GM12878 (cell line): ENCODE results near the gene MBD2. TPM values are rescaled to one million over a fixed set of nuclear protein-coding genes. Genes with fewer than 3 reads are reported as not detected.

ENCODE experiments used
- BCL3 ChIP-seq: IDR thresholded peaks from 2 replicates; pipeline ENCODE4 v1.6.1; 2011; ENCODE audit warnings: borderline replicate concordance, low read depth, mild to moderate bottlenecking, moderate library complexity, low read length; ENCODE audit not compliant: insufficient read depth, poor library complexity, severe bottlenecking
- CEBPB ChIP-seq, 2 experiments: fragments of 150-350 bp in 1 of 2; IDR thresholded peaks; 2 replicates each; pipeline ENCODE4 v1.6.1; 2012 to 2014; ENCODE audit warnings: low read depth in 2 of 2, low read length in 2 of 2, borderline replicate concordance in 1 of 2, inconsistent platforms in 1 of 2
- HDAC6 ChIP-seq: fragments of 200-600 bp; sonication (generic); IDR thresholded peaks from one replicate; pipeline ENCODE4 v1.8.0; 2017; ENCODE audit warnings: antibody characterized with exemption; ENCODE audit not compliant: unreplicated experiment
- JUND ChIP-seq: IDR thresholded peaks from 2 replicates; pipeline ENCODE4 v1.6.1; 2012; ENCODE audit warnings: low read depth, mild to moderate bottlenecking, low read length, improper control_type of control experiment, moderate library complexity
- LARP7 ChIP-seq: fragments of 450-650 bp; IDR thresholded peaks from 2 replicates; pipeline ENCODE4 v1.6.1; 2017; ENCODE audit warnings: mild to moderate bottlenecking
- MLLT1 ChIP-seq: fragments of 450-650 bp; IDR thresholded peaks from 2 replicates; pipeline ENCODE4 v1.6.1; 2016; ENCODE audit warnings: mild to moderate bottlenecking
- RELA ChIP-seq: fragments of 450-650 bp; IDR thresholded peaks from 2 replicates; pipeline ENCODE4 v1.8.0; 2014; ENCODE audit warnings: borderline replicate concordance; ENCODE audit not compliant: partially characterized antibody
- RUNX3 ChIP-seq: IDR thresholded peaks from 2 replicates; pipeline ENCODE4 v1.6.1; 2012; ENCODE audit warnings: low read length, inconsistent platforms
- SKIL ChIP-seq: fragments of 450-650 bp; IDR thresholded peaks from 2 replicates; pipeline ENCODE4 v1.6.1; 2017; ENCODE audit warnings: mild to moderate bottlenecking, low read depth, inconsistent platforms; ENCODE audit not compliant: poor library complexity, severe bottlenecking
- TCF7 ChIP-seq: IDR thresholded peaks from 2 replicates; pipeline ENCODE4 v1.6.1; 2014; ENCODE audit warnings: antibody characterized with exemption, borderline replicate concordance
- polyA plus RNA-seq, 11 experiments: library from polyadenylated mRNA; depleted of rRNA in 4 of 11; unstranded in 6 of 11; stranded (reverse) in 5 of 11; fragments of >200 nt; fragmentation: Nextera tagmentation in 4 of 11; fragmentation: Illumina TruSeq in 1 of 11; extraction: Ambion mirVana in 4 of 11; extraction: Trizol in 1 of 11; gene quantifications; 1 replicate in 1 of 11; 2 replicates in 10 of 11; pipeline versions ENCODE4 v1.2.1 to v1.2.3, GENCODE V29; 2011 to 2016; ENCODE audit warnings: inconsistent platforms in 2 of 11, missing spikeins in 2 of 11, low read depth in 1 of 11
- total RNA-seq, 4 experiments: library from RNA; depleted of rRNA in 3 of 4; stranded (reverse); fragments of >200 nt in 3 of 4; fragmentation: Illumina TruSeq in 1 of 4; extraction: Trizol in 1 of 4; gene quantifications; 2 replicates each; pipeline versions ENCODE4 v1.2.1 to v1.2.3, GENCODE V29; 2013 to 2021

MBD2 gene
- total and polyA plus RNA-seq, 10 of the 15 experiments (the other 5 are each of a cell fraction or from before 2014, with no cell fraction given): 24.1 to 276 (median 57.9) TPM

GRCh38 chr18:54263904-54264336, 39.5 kb upstream of the MBD2 start (continued):
- TF ChIP-seq TCF7 (peak; percentile 67; the same call in 1 of the 2 replicates), LARP7 (no peak), SKIL (peak; percentile 93), HDAC6 (no peak), RELA (peak; percentile 50), JUND (peak; percentile 83), CEBPB (IDR thresholded peaks at IDR 0.05; ENCODE audit: borderline replicate concordance in 1 of 2, low read depth in 2 of 2, low read length in 2 of 2) (0 out of 4 replicates have a peak, but pooled peaks of 1 of the 2 experiments have one; percentile 66), BCL3 (peak; percentile 78), RUNX3 (peak; percentile 90), MLLT1 (no peak)
